Vagina (tissue), 2 donors: ENCODE results near the gene TMEM244. TPM values are rescaled to one million over a fixed set of nuclear protein-coding genes. Genes with fewer than 3 reads are reported as not detected.

Experiments used
- DNase-seq, 2 donors: peaks; one replicate each; pipeline ENCODE4 v3.0.0-alpha.2; 2017; ENCODE audit errors: extremely low spot score in 2 of 2
- H3K27ac ChIP-seq: fragments of 200-600 bp; sonication (generic); one replicate; pipeline ENCODE4 v1.5.1; 2019
- H3K27me3 ChIP-seq: fragments of 200-600 bp; sonication (generic); one replicate; pipeline ENCODE4 v1.5.1; 2019
- H3K36me3 ChIP-seq, 2 donors: fragments of 200-600 bp; sonication (generic); one replicate each; pipeline ENCODE4 v1.5.1; 2017 to 2019
- H3K4me1 ChIP-seq: fragments of 200-600 bp; sonication (generic); one replicate; pipeline ENCODE4 v1.5.1; 2019
- H3K4me3 ChIP-seq, 2 donors: fragments of 200-600 bp; sonication (generic); 1 replicate in 1 of 2; 2 replicates in 1 of 2; pipeline ENCODE4 v1.5.1; 2016 to 2019
- H3K9me3 ChIP-seq: fragments of 200-600 bp; sonication (generic); one replicate; pipeline ENCODE4 v1.5.1; 2019
- POLR2A ChIP-seq, 2 donors: fragments of 450-650 bp; IDR thresholded peaks; one replicate each; pipeline ENCODE4 v1.6.1; 2017; ENCODE audit warnings: antibody characterized with exemption in 2 of 2, mild to moderate bottlenecking in 2 of 2, moderate library complexity in 2 of 2
- POLR2AphosphoS5 ChIP-seq, 2 donors: sonication (generic); formaldehyde crosslinking; IDR thresholded peaks; one replicate each; pipeline ENCODE4 v1.9.0; 2017; ENCODE audit warnings: antibody characterized with exemption in 2 of 2, mild to moderate bottlenecking in 2 of 2, low read depth in 1 of 2; ENCODE audit not compliant: insufficient read depth in 1 of 2
- intact Hi-C: fragments of 100-400 bp; cut with DNase I; formaldehyde crosslinking; loops from one replicate; pipeline ENCODE4 v1.15.1; 2023
- small RNA-seq: library from RNA; depleted of rRNA; stranded (forward); fragments of <200 nt; gene quantifications from one replicate; pipeline ENCODE3, GENCODE V24; 2016
- total RNA-seq: library from RNA; depleted of rRNA; stranded (reverse); fragments of >200 nt; gene quantifications from one replicate; pipeline ENCODE4 v1.2.3, GENCODE V29; 2016
- TF ChIP-seq, protein P1 (sequence below), 3 experiments: fragments of 450-650 bp in 2 of 3; fragments of 200-600 bp in 1 of 3; sonication (generic) in 1 of 3; IDR thresholded peaks; one replicate each; pipeline ENCODE4 v1.5.1; 2017 to 2019; ENCODE audit warnings: antibody characterized with exemption in 3 of 3, mild to moderate bottlenecking in 2 of 3, moderate library complexity in 2 of 3

TMEM244 gene
- total RNA-seq, 1 donor from 2014 or later: not detected

DNA sequence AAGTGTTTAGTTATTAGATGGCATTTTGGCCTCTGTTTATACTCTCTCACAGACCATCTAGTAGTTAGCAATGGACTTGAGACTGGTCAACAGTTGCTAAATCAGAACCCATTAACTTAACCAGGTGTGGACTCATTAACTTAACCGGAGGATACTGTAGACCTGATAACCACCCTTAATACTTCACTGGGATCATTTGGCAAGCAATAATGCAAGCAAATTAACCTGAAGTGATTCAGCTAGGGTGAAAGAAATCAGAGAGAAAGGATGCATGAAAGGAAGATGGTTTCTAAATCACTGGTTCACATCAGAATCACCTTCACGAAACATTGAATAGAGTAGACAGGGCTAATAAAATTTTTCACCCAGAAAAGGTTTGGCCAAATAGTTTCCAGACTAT, 73.3 kb downstream of the TMEM244 start:
- H3K4me3 ChIP-seq: no peak overlapping the region
- DNase-seq: no peak
- H3K36me3 ChIP-seq: no peaks in the 10 kb centered on the region
- H3K27ac ChIP-seq: no peak overlapping the region
- TF ChIP-seq POLR2A (IDR thresholded peaks at IDR 0.05) (no peak), POLR2AphosphoS5 (IDR thresholded peaks at IDR 0.05; ENCODE audit: insufficient read depth in 1 of 2, low read depth in 1 of 2) (no peak)
- TF ChIP-seq, protein P1, sequence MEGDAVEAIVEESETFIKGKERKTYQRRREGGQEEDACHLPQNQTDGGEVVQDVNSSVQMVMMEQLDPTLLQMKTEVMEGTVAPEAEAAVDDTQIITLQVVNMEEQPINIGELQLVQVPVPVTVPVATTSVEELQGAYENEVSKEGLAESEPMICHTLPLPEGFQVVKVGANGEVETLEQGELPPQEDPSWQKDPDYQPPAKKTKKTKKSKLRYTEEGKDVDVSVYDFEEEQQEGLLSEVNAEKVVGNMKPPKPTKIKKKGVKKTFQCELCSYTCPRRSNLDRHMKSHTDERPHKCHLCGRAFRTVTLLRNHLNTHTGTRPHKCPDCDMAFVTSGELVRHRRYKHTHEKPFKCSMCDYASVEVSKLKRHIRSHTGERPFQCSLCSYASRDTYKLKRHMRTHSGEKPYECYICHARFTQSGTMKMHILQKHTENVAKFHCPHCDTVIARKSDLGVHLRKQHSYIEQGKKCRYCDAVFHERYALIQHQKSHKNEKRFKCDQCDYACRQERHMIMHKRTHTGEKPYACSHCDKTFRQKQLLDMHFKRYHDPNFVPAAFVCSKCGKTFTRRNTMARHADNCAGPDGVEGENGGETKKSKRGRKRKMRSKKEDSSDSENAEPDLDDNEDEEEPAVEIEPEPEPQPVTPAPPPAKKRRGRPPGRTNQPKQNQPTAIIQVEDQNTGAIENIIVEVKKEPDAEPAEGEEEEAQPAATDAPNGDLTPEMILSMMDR (IDR thresholded peaks at IDR 0.05): no peak
- H3K4me1 ChIP-seq: no peaks in the 10 kb centered on the region
- intact Hi-C loops: no loop called here
- H3K9me3 ChIP-seq: no peaks in the 10 kb centered on the region
- no peaks in the 10 kb centered on the region for H3K27me3 ChIP-seq

DNA sequence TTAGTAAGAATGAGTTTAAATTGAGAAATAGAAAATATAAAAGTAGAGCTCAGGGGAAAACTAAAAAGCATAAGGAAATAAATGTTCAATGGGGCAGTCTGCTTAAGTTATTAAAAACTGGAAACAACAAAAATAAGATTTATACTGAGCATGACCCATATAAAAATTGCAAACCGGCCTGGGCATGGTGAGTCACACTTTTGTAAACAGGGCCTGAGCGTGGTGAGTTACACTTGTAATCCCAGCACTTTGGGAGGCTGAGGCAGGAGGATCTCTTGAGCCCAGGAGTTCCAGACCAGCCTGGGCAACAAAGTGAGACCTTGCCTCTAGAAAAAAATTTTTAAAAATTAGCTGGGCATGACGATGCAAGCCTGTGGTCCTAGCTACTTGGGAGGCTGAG, 74.6 kb downstream of the TMEM244 start:
- no peak for TF ChIP-seq POLR2A (IDR thresholded peaks at IDR 0.05)
- no peak for TF ChIP-seq POLR2AphosphoS5 (IDR thresholded peaks at IDR 0.05; ENCODE audit: insufficient read depth in 1 of 2, low read depth in 1 of 2)
- TF ChIP-seq, protein P1 (IDR thresholded peaks at IDR 0.05): no peak
- no peak overlapping the region for H3K4me3 ChIP-seq
- H3K4me1 ChIP-seq: no peaks in the 10 kb centered on the region
- no peak overlapping the region for H3K27ac ChIP-seq
- intact Hi-C loops: no loop called here
- DNase-seq: no peak
- H3K36me3 ChIP-seq: no peaks in the 10 kb centered on the region
- no peaks in the 10 kb centered on the region for H3K9me3 ChIP-seq
- no peaks in the 10 kb centered on the region for H3K27me3 ChIP-seq

DNA sequence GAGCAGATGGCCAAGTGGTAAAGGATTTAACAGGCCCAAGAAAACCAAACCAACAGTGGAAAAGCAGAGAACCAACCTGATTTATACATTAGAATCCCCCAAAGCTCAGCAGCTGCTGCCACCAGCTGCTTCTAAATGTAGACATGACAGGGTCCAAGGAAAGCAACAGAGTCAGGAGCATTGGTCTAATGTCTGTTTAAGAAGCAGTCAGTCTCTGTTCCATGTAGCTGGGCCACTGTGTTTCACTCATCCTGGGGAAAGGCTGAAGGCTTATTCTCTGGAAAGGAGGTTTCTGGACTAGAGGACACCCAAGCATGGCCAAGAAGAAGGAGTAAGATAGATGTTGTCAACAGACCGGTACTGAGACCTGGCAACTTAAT, 75.4 kb downstream of the TMEM244 start:
- Histone ChIP-seq H3K27me3 (no peaks in the 10 kb centered on the region), H3K9me3 (no peaks in the 10 kb centered on the region), H3K4me1 (no peaks in the 10 kb centered on the region), H3K4me3 (no peak overlapping the region), H3K36me3 (no peaks in the 10 kb centered on the region), H3K27ac (no peak overlapping the region)
- DNase-seq: no peak
- TF ChIP-seq POLR2A (IDR thresholded peaks at IDR 0.05): no peak
- intact Hi-C loops: no loop called here

DNA sequence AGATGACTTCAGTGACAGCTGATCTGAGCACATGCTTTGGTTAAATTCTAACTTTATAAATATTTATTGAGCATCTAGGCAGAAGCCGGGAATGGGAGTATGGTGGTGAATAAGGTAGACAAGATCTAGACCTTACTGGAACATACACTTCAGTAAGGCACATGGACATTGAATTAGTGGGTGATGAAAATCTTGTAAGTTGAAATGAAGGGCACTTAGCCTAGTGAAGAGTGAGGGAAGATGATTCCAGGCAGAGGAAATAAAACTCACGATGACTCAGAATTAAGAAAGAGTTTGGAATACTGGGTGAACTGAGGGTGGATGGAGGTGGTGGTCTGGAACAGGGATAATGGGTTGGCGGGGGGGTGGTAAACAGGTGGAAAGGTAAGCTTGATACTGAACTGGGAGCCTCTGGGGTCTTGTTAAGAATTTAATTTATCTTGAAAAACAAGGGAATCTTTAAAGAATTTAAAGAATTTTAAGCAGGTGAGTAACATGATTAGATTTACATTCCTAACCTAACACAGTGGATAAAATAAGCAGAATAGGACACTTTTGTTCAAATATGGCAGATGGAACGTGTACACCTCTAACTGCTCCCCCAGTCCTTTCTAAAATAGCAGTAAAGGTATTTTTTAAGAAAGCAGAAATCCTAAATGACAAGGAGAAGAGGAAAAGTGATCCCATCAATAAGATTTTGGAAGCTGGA, 75.9 kb downstream of the TMEM244 start:
- intact Hi-C loops: no loop called here
- H3K9me3 ChIP-seq: no peaks in the 10 kb centered on the region
- TF ChIP-seq POLR2AphosphoS5 (IDR thresholded peaks at IDR 0.05; ENCODE audit: insufficient read depth in 1 of 2, low read depth in 1 of 2) (no peak), POLR2A (IDR thresholded peaks at IDR 0.05) (no peak)
- TF ChIP-seq, protein P1 (IDR thresholded peaks at IDR 0.05): no peak
- H3K36me3 ChIP-seq: no peaks in the 10 kb centered on the region
- no peak overlapping the region for H3K4me3 ChIP-seq
- no peak for DNase-seq
- H3K27me3 ChIP-seq: no peaks in the 10 kb centered on the region
- H3K4me1 ChIP-seq: no peaks in the 10 kb centered on the region
- no peak overlapping the region for H3K27ac ChIP-seq

Small RNA genes lying within 50 kb of the gene (small RNA-seq; reads per million reads assigned to genes)
- gene AL451046.2: not detected

Other genes starting within 250 kb of the TMEM244 start
- 7.6 TPM for gene ARHGAP18, start 151.1 kb downstream of the TMEM244 start, total RNA-seq
- 19.6 TPM for gene L3MBTL3, start 157.3 kb upstream of the TMEM244 start, total RNA-seq